GM10248 (cell line): ENCODE results near the gene STXBP4.

Experiments used
- CTCF ChIA-PET: fragments of 300-600 bp; sonication (Branson Sonifier 250); formaldehyde crosslinking; extraction: SDS; loops from one replicate; lab custom pipeline; 2021; ENCODE audit warnings: antibody characterized with exemption; lab: Yijun Ruan, JAX
- POLR2A ChIA-PET: fragments of 350-650 bp; sonication (Branson Sonifier 250); formaldehyde crosslinking; extraction: SDS; loops from one replicate; lab custom pipeline; 2020; ENCODE audit warnings: antibody characterized with exemption; lab: Yijun Ruan, JAX
- DNase-seq: peaks from one replicate; pipeline ENCODE4 v3.0.0; 2012; ENCODE audit errors: extremely low spot score
- TF ChIP-seq, protein P1 (sequence below): IDR thresholded peaks from 2 replicates; pipeline ENCODE4 v1.5.1; 2012; ENCODE audit warnings: mild to moderate bottlenecking, low read depth; ENCODE audit errors: extremely low read depth, missing control alignments, control extremely low read depth

The STXBP4 gene

DNA sequence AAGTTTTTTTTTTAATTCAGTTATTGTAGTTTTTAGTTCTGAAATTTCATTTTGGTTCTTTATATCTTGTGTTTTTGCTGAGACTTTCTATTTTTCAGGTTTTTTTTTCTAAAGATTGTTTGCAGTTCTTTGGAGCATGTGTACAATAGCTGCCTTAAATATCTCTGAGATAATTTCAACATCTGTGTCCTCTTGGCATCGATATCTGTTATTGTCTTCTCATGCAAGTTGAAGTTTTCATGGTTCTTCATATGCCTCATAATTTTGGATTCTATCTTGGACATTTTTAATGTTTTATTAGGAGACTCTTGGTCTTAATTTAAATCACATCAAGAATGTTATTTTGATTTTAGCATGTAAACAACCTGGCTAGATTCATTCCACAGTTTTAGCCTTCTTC, 22.9 kb upstream of the STXBP4 start:
- CTCF ChIA-PET: interaction anchor here (0.7 kb wide), 1 partner anchor 24 kb away, joined by 3 read pairs; no protein-coding TSS in a partner anchor
- DNase-seq: no peak
- POLR2A ChIA-PET: no interaction called here
- TF ChIP-seq, protein P1, sequence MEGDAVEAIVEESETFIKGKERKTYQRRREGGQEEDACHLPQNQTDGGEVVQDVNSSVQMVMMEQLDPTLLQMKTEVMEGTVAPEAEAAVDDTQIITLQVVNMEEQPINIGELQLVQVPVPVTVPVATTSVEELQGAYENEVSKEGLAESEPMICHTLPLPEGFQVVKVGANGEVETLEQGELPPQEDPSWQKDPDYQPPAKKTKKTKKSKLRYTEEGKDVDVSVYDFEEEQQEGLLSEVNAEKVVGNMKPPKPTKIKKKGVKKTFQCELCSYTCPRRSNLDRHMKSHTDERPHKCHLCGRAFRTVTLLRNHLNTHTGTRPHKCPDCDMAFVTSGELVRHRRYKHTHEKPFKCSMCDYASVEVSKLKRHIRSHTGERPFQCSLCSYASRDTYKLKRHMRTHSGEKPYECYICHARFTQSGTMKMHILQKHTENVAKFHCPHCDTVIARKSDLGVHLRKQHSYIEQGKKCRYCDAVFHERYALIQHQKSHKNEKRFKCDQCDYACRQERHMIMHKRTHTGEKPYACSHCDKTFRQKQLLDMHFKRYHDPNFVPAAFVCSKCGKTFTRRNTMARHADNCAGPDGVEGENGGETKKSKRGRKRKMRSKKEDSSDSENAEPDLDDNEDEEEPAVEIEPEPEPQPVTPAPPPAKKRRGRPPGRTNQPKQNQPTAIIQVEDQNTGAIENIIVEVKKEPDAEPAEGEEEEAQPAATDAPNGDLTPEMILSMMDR: no peak

DNA sequence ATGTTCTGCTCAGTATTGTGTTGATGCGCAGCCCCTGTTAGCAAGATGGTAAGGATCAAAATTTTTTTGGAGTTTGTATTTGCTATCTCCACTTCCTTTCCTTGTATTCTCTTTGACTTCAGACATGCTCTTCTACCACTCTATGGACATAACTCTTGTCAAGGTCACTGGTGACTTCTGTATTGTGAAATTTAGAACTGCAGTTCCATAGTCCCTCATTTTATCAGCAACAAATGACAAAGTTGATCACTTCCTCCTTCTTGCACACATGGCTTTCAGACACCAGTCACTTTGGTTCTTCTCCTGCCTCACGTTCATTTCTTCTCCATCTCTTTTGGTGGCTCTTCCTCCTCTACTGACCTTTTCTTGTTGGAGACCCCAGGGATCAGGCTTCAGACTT, 21.2 kb upstream of the STXBP4 start:
- CTCF ChIA-PET: no interaction called here
- DNase-seq: no peak
- POLR2A ChIA-PET: no interaction called here
- TF ChIP-seq, protein P1: no peak

DNA sequence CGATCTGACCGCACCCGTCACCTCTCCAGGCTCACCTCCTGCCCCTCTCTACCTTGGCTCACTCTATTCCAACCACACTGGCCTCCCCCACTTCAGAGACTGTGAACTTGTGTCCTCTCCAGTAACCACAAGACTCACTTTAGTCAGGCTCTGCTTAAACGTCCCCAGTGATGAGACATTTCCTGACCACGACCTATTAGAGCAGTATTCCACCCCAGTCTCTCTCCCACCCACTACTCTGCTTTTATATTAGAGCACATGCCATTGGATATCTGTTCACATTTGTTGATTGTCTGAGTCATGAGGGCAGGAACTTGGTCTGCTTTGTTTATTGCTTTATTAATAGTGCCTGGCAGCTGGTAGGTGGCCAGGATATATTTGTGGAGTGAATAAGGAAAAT, 20.2 kb upstream of the STXBP4 start:
- POLR2A ChIA-PET: no interaction called here
- DNase-seq: no peak
- TF ChIP-seq, protein P1: no peak

DNA sequence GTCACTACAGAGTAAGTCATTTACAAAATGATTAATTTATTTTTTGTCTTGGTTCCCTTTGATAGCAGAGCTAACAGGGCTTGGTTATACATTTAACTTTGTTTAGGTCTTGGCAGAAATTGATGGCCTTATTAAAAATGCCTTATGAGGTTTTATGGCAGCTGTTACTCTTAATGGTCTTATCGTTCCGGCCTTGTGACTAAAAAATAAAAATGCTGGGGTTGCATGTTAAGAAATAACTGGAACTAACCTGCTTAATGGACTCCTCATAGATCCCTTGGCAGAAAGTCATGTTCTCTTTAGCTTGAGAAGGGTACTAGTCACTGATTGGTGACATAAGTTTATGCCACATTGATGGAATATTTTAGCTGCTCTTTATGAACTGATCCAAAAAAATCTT, 18.4 kb upstream of the STXBP4 start:
- DNase-seq: no peak
- TF ChIP-seq, protein P1: no peak
- CTCF ChIA-PET: interaction anchor here (0.6 kb wide), 1 partner anchor 16 kb away, joined by 3 read pairs; no protein-coding TSS in a partner anchor
- POLR2A ChIA-PET: no interaction called here

More for the DNA sequence above, 20.2 kb upstream of the STXBP4 start:
- CTCF ChIA-PET: no interaction called here

DNA sequence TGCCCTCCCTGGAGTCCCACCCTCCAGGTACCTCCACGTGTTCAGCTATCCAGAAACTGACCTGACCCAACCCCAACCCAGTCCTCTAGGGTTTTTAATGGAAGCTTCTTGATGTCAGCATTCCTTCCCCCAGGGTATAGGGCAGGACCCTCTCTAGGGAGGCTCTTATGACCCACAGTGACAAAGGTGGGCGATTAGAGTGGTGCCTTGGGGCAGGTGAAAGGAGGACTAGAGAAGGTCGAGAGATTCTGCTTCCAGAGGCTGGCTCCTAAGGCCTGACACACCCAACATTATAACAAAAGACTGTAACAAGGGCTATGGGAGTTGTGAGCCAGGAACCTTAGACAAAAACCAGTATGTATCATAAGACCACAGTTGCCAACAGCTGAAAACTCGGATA, 17.3 kb upstream of the STXBP4 start:
- DNase-seq: no peak
- TF ChIP-seq, protein P1: no peak
- CTCF ChIA-PET: no interaction called here
- POLR2A ChIA-PET: no interaction called here

DNA sequence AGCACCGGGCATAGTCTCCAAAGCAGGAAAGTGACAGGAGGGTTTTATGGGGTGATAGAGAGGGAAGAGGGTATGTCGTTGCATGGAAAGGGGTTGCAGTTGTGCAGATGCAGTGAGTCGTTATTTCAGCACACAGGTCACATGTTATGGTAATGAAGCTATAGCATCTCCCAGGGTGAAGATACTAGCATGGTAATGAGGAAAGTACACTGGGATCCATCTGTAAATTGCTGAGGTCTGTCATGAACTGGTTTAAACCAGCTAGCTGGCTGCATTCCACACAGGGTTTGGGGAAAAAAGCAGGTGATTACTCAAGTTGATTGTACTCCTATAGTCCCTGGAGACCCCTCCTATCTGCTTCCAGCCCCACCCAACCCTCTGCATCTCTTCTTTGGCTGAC, 11.8 kb upstream of the STXBP4 start:
- TF ChIP-seq, protein P1: no peak
- CTCF ChIA-PET: no interaction called here
- no peak for DNase-seq
- POLR2A ChIA-PET: no interaction called here

DNA sequence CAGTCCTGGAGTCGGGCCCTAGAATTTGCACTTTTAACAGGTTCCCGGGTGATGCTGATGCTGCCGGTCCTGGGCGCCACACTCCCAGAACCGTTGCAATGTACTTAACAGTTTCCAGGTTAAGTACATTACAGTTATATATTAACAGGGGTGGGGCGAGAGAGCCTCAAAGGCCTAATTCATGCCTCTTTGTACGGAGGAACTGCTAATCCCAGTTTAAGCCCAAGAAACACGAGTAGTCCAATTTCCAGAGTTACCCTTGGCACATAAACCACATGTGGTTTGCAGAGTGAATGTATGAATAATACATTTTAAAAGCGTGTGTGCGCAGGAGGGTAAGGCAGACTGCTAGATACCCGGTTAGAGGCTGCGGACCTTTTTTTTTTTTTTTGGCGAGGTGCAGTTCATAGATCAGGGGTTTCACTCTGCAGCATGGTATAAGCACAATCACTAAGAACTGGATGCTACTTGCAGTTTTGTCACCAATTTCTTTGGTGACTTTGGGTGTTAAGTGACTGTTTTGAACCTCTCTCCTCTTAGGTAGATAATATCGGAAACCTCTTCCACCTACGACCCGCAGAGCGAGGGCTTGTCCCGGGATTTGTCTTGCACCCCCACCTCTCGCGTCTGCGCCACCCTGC, 824 bp upstream of the STXBP4 start:
- TF ChIP-seq, protein P1: no peak
- POLR2A ChIA-PET: interaction anchor here (0.5 kb wide), 1 partner anchor 21 kb away, joined by 3 read pairs; no protein-coding TSS in a partner anchor
- DNase-seq: peak; percentile 46
- CTCF ChIA-PET: no interaction called here
